GM12878 (cell line): ENCODE results near the gene TSPAN2. TPM values are rescaled to one million over a fixed set of nuclear protein-coding genes. Genes with fewer than 3 reads are reported as not detected.
A peak's percentile ranks its signal among the peaks of the same experiment; 100 is the strongest.

ENCODE experiments used
- ATF2 ChIP-seq: IDR thresholded peaks from 2 replicates; pipeline ENCODE4 v1.6.1; 2012; ENCODE audit warnings: low read length, inconsistent platforms
- ELK1 ChIP-seq: IDR thresholded peaks from 2 replicates; pipeline ENCODE4 v1.6.1; 2012; ENCODE audit warnings: low read depth, low read length, improper control_type of control experiment
- FOXM1 ChIP-seq: IDR thresholded peaks from 2 replicates; pipeline ENCODE4 v1.6.1; 2012; ENCODE audit warnings: low read depth, mild to moderate bottlenecking, inconsistent platforms, low read length, moderate library complexity
- GABPA ChIP-seq: IDR thresholded peaks from 2 replicates; pipeline ENCODE4 v1.6.1; 2014; ENCODE audit warnings: antibody characterized with exemption, low read depth, mild to moderate bottlenecking, inconsistent platforms
- GATAD2B ChIP-seq: fragments of 450-650 bp; conservative IDR thresholded peaks from 2 replicates; pipeline ENCODE4 v1.6.1; 2017; ENCODE audit warnings: low read depth, mild to moderate bottlenecking, moderate library complexity
- IKZF2 ChIP-seq, 2 experiments: fragments of 450-650 bp; IDR thresholded peaks; 2 replicates each; pipeline ENCODE4 v1.6.1; 2017; ENCODE audit warnings: mild to moderate bottlenecking in 2 of 2, moderate library complexity in 2 of 2
- IRF4 ChIP-seq: IDR thresholded peaks from 2 replicates; pipeline ENCODE4 v1.6.1; 2011; ENCODE audit warnings: low read depth, low read length
- IRF5 ChIP-seq: fragments of 450-650 bp; IDR thresholded peaks from 2 replicates; pipeline ENCODE4 v1.6.1; 2017; ENCODE audit warnings: borderline replicate concordance
- JUND ChIP-seq: IDR thresholded peaks from 2 replicates; pipeline ENCODE4 v1.6.1; 2012; ENCODE audit warnings: low read depth, mild to moderate bottlenecking, low read length, improper control_type of control experiment, moderate library complexity
- KAT2A ChIP-seq: conservative IDR thresholded peaks from 2 replicates; pipeline ENCODE4 v1.6.1; 2011; ENCODE audit warnings: low read depth, low read length; ENCODE audit not compliant: control insufficient read depth
- NFXL1 ChIP-seq: fragments of 450-650 bp; IDR thresholded peaks from 2 replicates; pipeline ENCODE4 v1.6.1; 2017; ENCODE audit warnings: antibody characterized with exemption, mild to moderate bottlenecking, borderline replicate concordance
- RAD21 ChIP-seq: IDR thresholded peaks from 2 replicates; pipeline ENCODE4 v1.6.1; 2011; ENCODE audit warnings: mild to moderate bottlenecking, low read depth, low read length, moderate library complexity; ENCODE audit not compliant: insufficient read depth
- STAT1 ChIP-seq: fragments of 450-650 bp; conservative IDR thresholded peaks from 2 replicates; pipeline ENCODE4 v1.6.1; 2014; ENCODE audit warnings: antibody characterized with exemption, mild to moderate bottlenecking
- TBL1XR1 ChIP-seq: IDR thresholded peaks from 2 replicates; pipeline ENCODE4 v1.6.1; 2012; ENCODE audit warnings: low read depth, low read length, improper control_type of control experiment
- USF2 ChIP-seq: IDR thresholded peaks from 2 replicates; pipeline ENCODE4 v1.6.1; 2011; ENCODE audit warnings: low read depth, low read length, improper control_type of control experiment, borderline replicate concordance
- YBX1 ChIP-seq: fragments of 450-650 bp; IDR thresholded peaks from 2 replicates; pipeline ENCODE4 v1.6.1; 2016; ENCODE audit warnings: antibody characterized with exemption
- ZBTB33 ChIP-seq: fragments of 450-650 bp; IDR thresholded peaks from 2 replicates; pipeline ENCODE4 v1.6.1; 2017; ENCODE audit warnings: mild to moderate bottlenecking
- ZNF384 ChIP-seq: IDR thresholded peaks from 2 replicates; pipeline ENCODE4 v1.6.1; 2012; ENCODE audit warnings: low read depth, mild to moderate bottlenecking, low read length, improper control_type of control experiment, borderline replicate concordance
- ZNF687 ChIP-seq: fragments of 450-650 bp; IDR thresholded peaks from 2 replicates; pipeline ENCODE4 v1.6.1; 2017; ENCODE audit warnings: mild to moderate bottlenecking, moderate library complexity
- ZSCAN29 ChIP-seq: fragments of 450-650 bp; IDR thresholded peaks from 2 replicates; pipeline ENCODE4 v1.6.1; 2017; ENCODE audit warnings: mild to moderate bottlenecking, moderate library complexity
- polyA plus RNA-seq, 11 experiments: library from polyadenylated mRNA; depleted of rRNA in 4 of 11; unstranded in 6 of 11; stranded (reverse) in 5 of 11; fragments of >200 nt; fragmentation: Nextera tagmentation in 4 of 11; fragmentation: Illumina TruSeq in 1 of 11; extraction: Ambion mirVana in 4 of 11; extraction: Trizol in 1 of 11; gene quantifications; 1 replicate in 1 of 11; 2 replicates in 10 of 11; pipeline versions ENCODE4 v1.2.1 to v1.2.3, GENCODE V29; 2011 to 2016; ENCODE audit warnings: inconsistent platforms in 2 of 11, missing spikeins in 2 of 11, low read depth in 1 of 11
- total RNA-seq, 4 experiments: library from RNA; depleted of rRNA in 3 of 4; stranded (reverse); fragments of >200 nt in 3 of 4; fragmentation: Illumina TruSeq in 1 of 4; extraction: Trizol in 1 of 4; gene quantifications; 2 replicates each; pipeline versions ENCODE4 v1.2.1 to v1.2.3, GENCODE V29; 2013 to 2021

TSPAN2 gene
- total and polyA plus RNA-seq, 10 of the 15 experiments (the other 5 are each of a cell fraction or from before 2014, with no cell fraction given): under 0.01 to 0.73 TPM; not detected in 8

GRCh38 chr1:115098979-115099692 is 9.8 kb upstream of the TSPAN2 start (continued):
- TF ChIP-seq ZBTB33 (no peak), USF2 (no peak), STAT1 (no peak), FOXM1 (no peak), YBX1 (no peak), ATF2 (no peak), JUND (no peak), KAT2A (no peak), ZNF687 (no peak), NFXL1 (no peak), IKZF2 (IDR thresholded peaks at IDR 0.05) (peak in 1 of 2 experiments; percentile 59; a peak in 1 of 4 replicates), IRF4 (peak; percentile 84), GABPA (no peak), TBL1XR1 (0 out of 2 replicates have a peak, but pooled peaks have one; percentile 14), ELK1 (no peak), IRF5 (no peak), ZNF384 (no peak), GATAD2B (peak; percentile 48), ZSCAN29 (no peak), RAD21 (no peak)
